ENCODE results near the gene ZNF451.
A peak's percentile ranks its signal among the peaks of the same experiment; 100 is the strongest.

- peak; percentile 33 for TF ChIP-seq CTCF (IDR thresholded peaks at IDR 0.05)
- TF ChIP-seq ZFX (IDR thresholded peaks at IDR 0.05; ENCODE audit: borderline replicate concordance), result no peak
Observed at GRCh38 chr6:57172136-57173055, 82.4 kb downstream of the ZNF451 start, which contains the start of gene BAG2.

All from 22Rv1 (cell line).